Measurements from ENCODE around the gene SPATC1L.

GRCh38 chr21:46157396-46157986, 26.8 kb downstream of the SPATC1L start:
- TF ChIP-seq, protein P1, sequence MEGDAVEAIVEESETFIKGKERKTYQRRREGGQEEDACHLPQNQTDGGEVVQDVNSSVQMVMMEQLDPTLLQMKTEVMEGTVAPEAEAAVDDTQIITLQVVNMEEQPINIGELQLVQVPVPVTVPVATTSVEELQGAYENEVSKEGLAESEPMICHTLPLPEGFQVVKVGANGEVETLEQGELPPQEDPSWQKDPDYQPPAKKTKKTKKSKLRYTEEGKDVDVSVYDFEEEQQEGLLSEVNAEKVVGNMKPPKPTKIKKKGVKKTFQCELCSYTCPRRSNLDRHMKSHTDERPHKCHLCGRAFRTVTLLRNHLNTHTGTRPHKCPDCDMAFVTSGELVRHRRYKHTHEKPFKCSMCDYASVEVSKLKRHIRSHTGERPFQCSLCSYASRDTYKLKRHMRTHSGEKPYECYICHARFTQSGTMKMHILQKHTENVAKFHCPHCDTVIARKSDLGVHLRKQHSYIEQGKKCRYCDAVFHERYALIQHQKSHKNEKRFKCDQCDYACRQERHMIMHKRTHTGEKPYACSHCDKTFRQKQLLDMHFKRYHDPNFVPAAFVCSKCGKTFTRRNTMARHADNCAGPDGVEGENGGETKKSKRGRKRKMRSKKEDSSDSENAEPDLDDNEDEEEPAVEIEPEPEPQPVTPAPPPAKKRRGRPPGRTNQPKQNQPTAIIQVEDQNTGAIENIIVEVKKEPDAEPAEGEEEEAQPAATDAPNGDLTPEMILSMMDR (IDR thresholded peaks at IDR 0.05; ENCODE audit: extremely low read depth in 1 of 2, insufficient read depth in 1 of 2, low read depth in 1 of 2, low read length in 2 of 2), result no peak
- TF ChIP-seq EZH2 (IDR thresholded peaks at IDR 0.05; ENCODE audit: borderline replicate concordance, low read depth, low read length, severe bottlenecking) (no peak), POLR2A (IDR thresholded peaks at IDR 0.05; ENCODE audit: low read depth, low read length) (no peak), MAX (IDR thresholded peaks at IDR 0.05; ENCODE audit: insufficient read depth, insufficient read length) (no peak), MYC (IDR thresholded peaks at IDR 0.05; ENCODE audit: low read depth, low read length) (no peak)
